HepG2 (cell line): ENCODE results near the gene AKAP12. TPM values are rescaled to one million over a fixed set of nuclear protein-coding genes. Genes with fewer than 3 reads are reported as not detected.

ENCODE experiments used
- ARID3A ChIP-seq: IDR thresholded peaks from 2 replicates; pipeline ENCODE4 v1.6.1; 2012; ENCODE audit warnings: low read depth, low read length, improper control_type of control experiment
- HOXD1 ChIP-seq: sonication (generic); formaldehyde crosslinking; IDR thresholded peaks from 2 replicates; pipeline ENCODE4 v1.5.0; 2020; ENCODE audit warnings: missing genetic modification reagents
- MXD4 ChIP-seq: IDR thresholded peaks from 2 replicates; pipeline ENCODE4 v1.6.1; 2016; ENCODE audit warnings: mild to moderate bottlenecking, missing biosample characterization, missing genetic modification reagents
- NFE2L2 ChIP-seq: fragments of 150-350 bp; IDR thresholded peaks from 2 replicates; pipeline ENCODE4 v1.6.1; 2014; ENCODE audit warnings: low read length
- NFIC ChIP-seq: IDR thresholded peaks from 2 replicates; pipeline ENCODE4 v1.6.1; 2012; ENCODE audit warnings: mild to moderate bottlenecking, low read length, inconsistent platforms
- REL ChIP-seq: sonication (generic); formaldehyde crosslinking; conservative IDR thresholded peaks from 2 replicates; pipeline ENCODE4 v1.8.0; 2022; ENCODE audit warnings: mild to moderate bottlenecking, missing genetic modification reagents, moderate library complexity
- SIX4 ChIP-seq: sonication (generic); formaldehyde crosslinking; IDR thresholded peaks from 2 replicates; pipeline ENCODE4 v1.4.0; 2020; ENCODE audit warnings: missing genetic modification reagents
- SMAD3 ChIP-seq: sonication (generic); formaldehyde crosslinking; IDR thresholded peaks from 2 replicates; pipeline ENCODE4 v1.4.0; 2020; ENCODE audit warnings: missing genetic modification reagents
- SRSF9 ChIP-seq: fragments of 200-400 bp; formaldehyde crosslinking; IDR thresholded peaks from 2 replicates; pipeline ENCODE4 v1.6.1; 2018; ENCODE audit warnings: borderline replicate concordance, mild to moderate bottlenecking, low read depth, low read length; ENCODE audit not compliant: insufficient read depth, poor library complexity, severe bottlenecking
- THRA ChIP-seq: sonication (generic); formaldehyde crosslinking; IDR thresholded peaks from 2 replicates; pipeline ENCODE4 v1.4.0; 2020; ENCODE audit warnings: missing genetic modification reagents, borderline replicate concordance
- TIGD3 ChIP-seq: sonication (generic); formaldehyde crosslinking; IDR thresholded peaks from 2 replicates; pipeline ENCODE4 v1.5.1; 2020; ENCODE audit warnings: mild to moderate bottlenecking, missing genetic modification reagents, borderline replicate concordance
- TOPORS ChIP-seq: sonication (generic); formaldehyde crosslinking; IDR thresholded peaks from 2 replicates; pipeline ENCODE4 v1.8.0; 2023; ENCODE audit warnings: mild to moderate bottlenecking, missing genetic modification reagents
- ZFP1 ChIP-seq: IDR thresholded peaks from 2 replicates; pipeline ENCODE4 v1.6.1; 2016
- ZMYM3 ChIP-seq: sonication (generic); formaldehyde crosslinking; IDR thresholded peaks from 2 replicates; pipeline ENCODE4 v1.5.1; 2020; ENCODE audit warnings: mild to moderate bottlenecking, missing genetic modification reagents
- ZNF644 ChIP-seq: IDR thresholded peaks from 2 replicates; pipeline ENCODE4 v1.6.1; 2016; ENCODE audit warnings: low read depth
- ZNF687 ChIP-seq: sonication (generic); formaldehyde crosslinking; IDR thresholded peaks from 2 replicates; pipeline ENCODE4 v1.5.1; 2020; ENCODE audit warnings: mild to moderate bottlenecking, missing genetic modification reagents, moderate library complexity
- polyA plus RNA-seq, 8 experiments: library from polyadenylated mRNA; depleted of rRNA in 3 of 8; stranded (reverse) in 7 of 8; unstranded in 1 of 8; fragments of >200 nt; fragmentation: Illumina TruSeq in 4 of 8; extraction: Trizol in 4 of 8; gene quantifications; 2 replicates each; pipeline versions ENCODE4 v1.2.1 to v1.2.3, GENCODE V29; 2011 to 2016; ENCODE audit warnings: low read depth in 4 of 8, missing spikeins in 1 of 8, mixed read lengths in 1 of 8; ENCODE audit not compliant: insufficient read depth in 1 of 8
- total RNA-seq, 5 experiments: library from RNA; depleted of rRNA; stranded (reverse); fragments of >200 nt; fragmentation: Illumina TruSeq; extraction: Trizol; gene quantifications; 2 replicates each; pipeline ENCODE4 v1.2.3, GENCODE V29; 2016; ENCODE audit warnings: low read depth in 1 of 5
- TF ChIP-seq, protein P1 (sequence below): sonication (generic); formaldehyde crosslinking; IDR thresholded peaks from 2 replicates; pipeline ENCODE4 v1.5.0; 2020; ENCODE audit warnings: missing genetic modification reagents
- TF ChIP-seq, protein P2 (sequence below): IDR thresholded peaks from 2 replicates; pipeline ENCODE4 v1.6.1; 2018; ENCODE audit warnings: missing genetic modification reagents
- TF ChIP-seq, protein P3 (sequence below): sonication (generic); formaldehyde crosslinking; IDR thresholded peaks from 2 replicates; pipeline ENCODE4 v1.8.0; 2023; ENCODE audit warnings: mild to moderate bottlenecking, missing genetic modification reagents

Gene AKAP12
- total and polyA plus RNA-seq, 2 of the 13 experiments (the other 11 are each of a cell fraction or from before 2014, with no cell fraction given), result 10.6 to 19.0 TPM

- TF ChIP-seq TIGD3 (CRISPR knock-in tag) (no peak), NFIC (no peak), HOXD1 (CRISPR knock-in tag) (no peak), SRSF9 (no peak), REL (CRISPR knock-in tag) (no peak), THRA (CRISPR knock-in tag) (no peak), TOPORS (CRISPR knock-in tag) (no peak), SMAD3 (CRISPR knock-in tag) (no peak), NFE2L2 (no peak), ZNF644 (no peak), MXD4 (CRISPR knock-in tag) (no peak), ZNF687 (peak; percentile 39), ZMYM3 (CRISPR knock-in tag) (0 out of 2 replicates have a peak, but pooled peaks have one; percentile 27), ZFP1 (CRISPR knock-in tag) (no peak), SIX4 (no peak), ARID3A (peak; percentile 30; the same call in 1 of the 2 replicates)
- TF ChIP-seq, protein P1, sequence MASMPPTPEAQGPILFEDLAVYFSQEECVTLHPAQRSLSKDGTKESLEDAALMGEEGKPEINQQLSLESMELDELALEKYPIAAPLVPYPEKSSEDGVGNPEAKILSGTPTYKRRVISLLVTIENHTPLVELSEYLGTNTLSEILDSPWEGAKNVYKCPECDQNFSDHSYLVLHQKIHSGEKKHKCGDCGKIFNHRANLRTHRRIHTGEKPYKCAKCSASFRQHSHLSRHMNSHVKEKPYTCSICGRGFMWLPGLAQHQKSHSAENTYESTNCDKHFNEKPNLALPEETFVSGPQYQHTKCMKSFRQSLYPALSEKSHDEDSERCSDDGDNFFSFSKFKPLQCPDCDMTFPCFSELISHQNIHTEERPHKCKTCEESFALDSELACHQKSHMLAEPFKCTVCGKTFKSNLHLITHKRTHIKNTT (CRISPR knock-in tag), result no peak
- TF ChIP-seq, protein P2, sequence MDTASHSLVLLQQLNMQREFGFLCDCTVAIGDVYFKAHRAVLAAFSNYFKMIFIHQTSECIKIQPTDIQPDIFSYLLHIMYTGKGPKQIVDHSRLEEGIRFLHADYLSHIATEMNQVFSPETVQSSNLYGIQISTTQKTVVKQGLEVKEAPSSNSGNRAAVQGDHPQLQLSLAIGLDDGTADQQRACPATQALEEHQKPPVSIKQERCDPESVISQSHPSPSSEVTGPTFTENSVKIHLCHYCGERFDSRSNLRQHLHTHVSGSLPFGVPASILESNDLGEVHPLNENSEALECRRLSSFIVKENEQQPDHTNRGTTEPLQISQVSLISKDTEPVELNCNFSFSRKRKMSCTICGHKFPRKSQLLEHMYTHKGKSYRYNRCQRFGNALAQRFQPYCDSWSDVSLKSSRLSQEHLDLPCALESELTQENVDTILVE (CRISPR knock-in tag), result no peak
- TF ChIP-seq, protein P3, sequence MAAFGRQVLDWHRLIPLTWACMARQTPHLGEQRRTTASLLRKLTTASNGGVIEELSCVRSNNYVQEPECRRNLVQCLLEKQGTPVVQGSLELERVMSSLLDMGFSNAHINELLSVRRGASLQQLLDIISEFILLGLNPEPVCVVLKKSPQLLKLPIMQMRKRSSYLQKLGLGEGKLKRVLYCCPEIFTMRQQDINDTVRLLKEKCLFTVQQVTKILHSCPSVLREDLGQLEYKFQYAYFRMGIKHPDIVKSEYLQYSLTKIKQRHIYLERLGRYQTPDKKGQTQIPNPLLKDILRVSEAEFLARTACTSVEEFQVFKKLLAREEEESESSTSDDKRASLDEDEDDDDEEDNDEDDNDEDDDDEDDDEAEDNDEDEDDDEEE (CRISPR knock-in tag), result no peak
These were observed 82.8 kb downstream of the AKAP12 start (continued) for GRCh38 chr6:151322570-151322969.
